Measurements from ENCODE around the gene TPT1. TPM values are rescaled to one million over a fixed set of nuclear protein-coding genes. Genes with fewer than 3 reads are reported as not detected.

The TPT1 gene
- polyA plus RNA-seq, 2 of the 4 experiments (the other 2 are of a cell fraction): 2,486 to 3,850 TPM

GRCh38 chr13:45305079-45305478 lies 35.9 kb downstream of the TPT1 start:
- FAIRE-seq (no peak), DNase-seq (ENCODE audit: low read depth in 1 of 2, low spot score in 1 of 2) (no peak), ATAC-seq (no peak)
- TF ChIP-seq BHLHE40 (IDR thresholded peaks at IDR 0.05; ENCODE audit: low read depth, low read length) (no peak), HOXA7 (CRISPR knock-in tag; IDR thresholded peaks at IDR 0.05) (no peak), HOXB5 (CRISPR knock-in tag; IDR thresholded peaks at IDR 0.05) (no peak), NFE2L2 (conservative IDR thresholded peaks at IDR 0.05; ENCODE audit: low read length) (no peak), KDM5A (IDR thresholded peaks at IDR 0.05) (no peak), POLR2A (IDR thresholded peaks at IDR 0.05; ENCODE audit: low read length) (no peak), RNF2 (IDR thresholded peaks at IDR 0.05; ENCODE audit: borderline replicate concordance, low read depth) (no peak), ZFP36 (IDR thresholded peaks at IDR 0.05; ENCODE audit: borderline replicate concordance, partially characterized antibody) (no peak), TP53 (CRISPR knock-in tag; IDR thresholded peaks at IDR 0.05) (no peak), TFCP2L1 (CRISPR knock-in tag; IDR thresholded peaks at IDR 0.05) (no peak), HES2 (IDR thresholded peaks at IDR 0.05) (no peak), NR3C1 (IDR thresholded peaks at IDR 0.05) (no peak), RARB (CRISPR knock-in tag; IDR thresholded peaks at IDR 0.05) (no peak), CBX8 (IDR thresholded peaks at IDR 0.05) (no peak), PHF8 (IDR thresholded peaks at IDR 0.05; ENCODE audit: borderline replicate concordance, low read depth) (no peak), CHD2 (IDR thresholded peaks at IDR 0.05; ENCODE audit: low read length, partially characterized antibody) (no peak), HOXB13 (CRISPR knock-in tag; IDR thresholded peaks at IDR 0.05; ENCODE audit: low read depth) (no peak)
- TF ChIP-seq, protein P1, sequence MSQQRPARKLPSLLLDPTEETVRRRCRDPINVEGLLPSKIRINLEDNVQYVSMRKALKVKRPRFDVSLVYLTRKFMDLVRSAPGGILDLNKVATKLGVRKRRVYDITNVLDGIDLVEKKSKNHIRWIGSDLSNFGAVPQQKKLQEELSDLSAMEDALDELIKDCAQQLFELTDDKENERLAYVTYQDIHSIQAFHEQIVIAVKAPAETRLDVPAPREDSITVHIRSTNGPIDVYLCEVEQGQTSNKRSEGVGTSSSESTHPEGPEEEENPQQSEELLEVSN (IDR thresholded peaks at IDR 0.05; ENCODE audit: borderline replicate concordance, low read depth): no peak
- no peaks in the 10 kb centered on the region for H3K4me1 ChIP-seq
- POLR2A ChIA-PET: no interaction called here
- 70% methylated on average over 5 of the region's 5 CpGs for WGBS (ENCODE audit: missing lambda C conversion rate)
- no peaks in the 10 kb centered on the region for H3K9me3 ChIP-seq
- CTCF ChIA-PET: interaction anchor here (1.4 to 6.7 kb wide), 2 partner anchors 24 to 257 kb away, joined by 4 to 61 read pairs; no protein-coding TSS in a partner anchor
- no peak overlapping the region for H3K27ac ChIP-seq
- H3K4me3 ChIP-seq: no peak overlapping the region
- H3K4me2 ChIP-seq: no peak overlapping the region

GRCh38 chr13:45303866-45304265 lies 37.1 kb downstream of the TPT1 start:
- no peak for TF ChIP-seq RAD21 (conservative IDR thresholded peaks at IDR 0.05 in 1 of 2, IDR thresholded peaks at IDR 0.05 in 1 of 2)
- TF ChIP-seq EP300 (IDR thresholded peaks at IDR 0.05): no peak
- TF ChIP-seq, protein P1 (IDR thresholded peaks at IDR 0.05; ENCODE audit: borderline replicate concordance, low read depth): no peak
- TF ChIP-seq RFX5 (IDR thresholded peaks at IDR 0.05): no peak
- no peak for TF ChIP-seq POLR2A (IDR thresholded peaks at IDR 0.05; ENCODE audit: low read length)
- no peaks in the 10 kb centered on the region for H3K9me3 ChIP-seq
- FAIRE-seq (no peak), DNase-seq (ENCODE audit: low read depth in 1 of 2, low spot score in 1 of 2) (no peak), ATAC-seq (no peak)
- H3K27ac ChIP-seq: no peak overlapping the region
- ChIA-PET CTCF (interaction anchor here (0.6 to 6.7 kb wide), 4 partner anchors 15 to 257 kb away, joined by 3 to 61 read pairs (median 10); no protein-coding TSS in a partner anchor), POLR2A (no interaction called here)
- H3K4me3 ChIP-seq: no peak overlapping the region
- 87% methylated on average over 5 of the region's 5 CpGs for WGBS (ENCODE audit: missing lambda C conversion rate)
- no peaks in the 10 kb centered on the region for H3K4me1 ChIP-seq
- no peak overlapping the region for H3K4me2 ChIP-seq

GRCh38 chr13:45303026-45303425 lies 38.0 kb downstream of the TPT1 start:
- no peak for ATAC-seq
- no peak for DNase-seq (ENCODE audit: low read depth in 1 of 2, low spot score in 1 of 2)
- TF ChIP-seq RNF2 (IDR thresholded peaks at IDR 0.05; ENCODE audit: borderline replicate concordance, low read depth): no peak
- no peak overlapping the region for H3K27ac ChIP-seq
- ChIA-PET CTCF (interaction anchor here (2.1 to 2.4 kb wide), 2 partner anchors 22 to 256 kb away, joined by 10 to 11 read pairs; no protein-coding TSS in a partner anchor), POLR2A (no interaction called here)
- no peaks in the 10 kb centered on the region for H3K9me3 ChIP-seq
- no peak overlapping the region for H3K4me3 ChIP-seq
- 68% methylated on average over 2 of the region's 2 CpGs for WGBS (ENCODE audit: missing lambda C conversion rate)
- no peak overlapping the region for H3K4me2 ChIP-seq
- FAIRE-seq: no peak
- H3K4me1 ChIP-seq: no peaks in the 10 kb centered on the region

All from A549 (cell line).